ENCODE data around the gene RBM19. TPM values are rescaled to one million over a fixed set of nuclear protein-coding genes. Genes with fewer than 3 reads are reported as not detected.

The RBM19 gene
- total RNA-seq, 1 experiment from 2014 or later = 29.2 TPM

DNA sequence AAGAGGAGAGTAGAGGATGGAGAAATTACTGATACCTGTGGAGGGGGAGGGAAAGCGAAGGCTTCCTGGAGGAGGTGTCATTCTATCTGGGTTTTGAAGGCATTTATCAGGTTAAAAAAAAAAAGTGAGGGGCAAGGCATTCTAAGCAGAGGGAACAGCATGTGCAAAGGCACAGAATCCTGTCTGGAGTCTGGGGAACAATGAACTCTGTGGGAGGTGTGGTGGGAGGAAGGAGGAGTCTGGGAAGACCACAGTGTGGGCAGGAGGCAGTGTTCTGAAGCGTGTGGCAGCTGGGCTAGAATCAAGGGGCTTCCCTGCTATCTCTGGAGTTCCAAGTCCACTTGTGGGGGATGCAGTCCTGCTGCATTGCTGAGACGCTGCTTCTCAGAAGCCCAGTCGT is 123.4 kb downstream of the RBM19 start:
- intact Hi-C loops (cut with micrococcal nuclease) = no loop called here
- no peaks in the 10 kb centered on the region for H3K27me3 Mint-ChIP-seq (ENCODE audit: insufficient read depth, unreplicated experiment)
- BruUV-seq (replicated peaks) = no TSS peak
- TF ChIP-seq, protein P1, sequence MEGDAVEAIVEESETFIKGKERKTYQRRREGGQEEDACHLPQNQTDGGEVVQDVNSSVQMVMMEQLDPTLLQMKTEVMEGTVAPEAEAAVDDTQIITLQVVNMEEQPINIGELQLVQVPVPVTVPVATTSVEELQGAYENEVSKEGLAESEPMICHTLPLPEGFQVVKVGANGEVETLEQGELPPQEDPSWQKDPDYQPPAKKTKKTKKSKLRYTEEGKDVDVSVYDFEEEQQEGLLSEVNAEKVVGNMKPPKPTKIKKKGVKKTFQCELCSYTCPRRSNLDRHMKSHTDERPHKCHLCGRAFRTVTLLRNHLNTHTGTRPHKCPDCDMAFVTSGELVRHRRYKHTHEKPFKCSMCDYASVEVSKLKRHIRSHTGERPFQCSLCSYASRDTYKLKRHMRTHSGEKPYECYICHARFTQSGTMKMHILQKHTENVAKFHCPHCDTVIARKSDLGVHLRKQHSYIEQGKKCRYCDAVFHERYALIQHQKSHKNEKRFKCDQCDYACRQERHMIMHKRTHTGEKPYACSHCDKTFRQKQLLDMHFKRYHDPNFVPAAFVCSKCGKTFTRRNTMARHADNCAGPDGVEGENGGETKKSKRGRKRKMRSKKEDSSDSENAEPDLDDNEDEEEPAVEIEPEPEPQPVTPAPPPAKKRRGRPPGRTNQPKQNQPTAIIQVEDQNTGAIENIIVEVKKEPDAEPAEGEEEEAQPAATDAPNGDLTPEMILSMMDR (IDR thresholded peaks at IDR 0.05; ENCODE audit: unreplicated experiment) = no peak
- H3K36me3 Mint-ChIP-seq (ENCODE audit: insufficient read depth, unreplicated experiment) = peaks cover 13% of the 10 kb centered on the region
- H3K4me3 Mint-ChIP-seq (ENCODE audit: unreplicated experiment) = no peak overlapping the region
- DNase-seq (ENCODE audit: unreplicated experiment) = no peak
- no peaks in the 10 kb centered on the region for H3K9me3 Mint-ChIP-seq (ENCODE audit: unreplicated experiment)
- ChIA-PET POLR2A (interaction anchor here (0.6 kb wide), 1 partner anchor 18 kb away, joined by 3 read pairs; no protein-coding TSS in a partner anchor), CTCF (no interaction called here)
- H3K27ac Mint-ChIP-seq (ENCODE audit: low read depth, unreplicated experiment) = peak overlapping the region; percentile 28
- no peaks in the 10 kb centered on the region for H3K4me1 Mint-ChIP-seq (ENCODE audit: insufficient read depth, unreplicated experiment)

DNA sequence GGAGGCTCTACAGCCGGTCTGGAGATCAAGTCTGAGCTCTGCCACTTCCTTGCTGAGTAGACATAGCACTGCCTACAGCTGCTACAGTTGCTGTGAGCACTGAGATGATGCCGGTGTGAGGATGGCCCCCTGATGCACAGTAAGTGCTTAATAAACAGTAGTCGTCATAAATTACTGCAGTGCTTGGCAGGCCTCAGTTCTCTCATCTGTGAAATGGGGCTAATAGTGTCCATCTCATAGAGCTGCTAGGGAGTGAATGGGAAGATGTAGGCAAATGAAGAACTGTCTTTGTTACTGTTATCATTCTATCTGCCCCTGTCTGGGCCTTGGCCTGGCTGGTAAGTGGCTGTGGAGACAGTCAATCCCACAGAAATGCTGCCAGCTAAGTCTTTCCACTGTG is 124.3 kb downstream of the RBM19 start:
- no TSS peak for BruUV-seq (replicated peaks)
- Mint-ChIP-seq H3K27ac (ENCODE audit: low read depth, unreplicated experiment) (no peak overlapping the region), H3K4me1 (ENCODE audit: insufficient read depth, unreplicated experiment) (no peaks in the 10 kb centered on the region), H3K4me3 (ENCODE audit: unreplicated experiment) (no peak overlapping the region), H3K36me3 (ENCODE audit: insufficient read depth, unreplicated experiment) (peaks cover 13% of the 10 kb centered on the region), H3K9me3 (ENCODE audit: unreplicated experiment) (no peaks in the 10 kb centered on the region), H3K27me3 (ENCODE audit: insufficient read depth, unreplicated experiment) (no peaks in the 10 kb centered on the region)
- intact Hi-C loops (cut with micrococcal nuclease) = no loop called here
- POLR2A ChIA-PET = no interaction called here
- no peak for DNase-seq (ENCODE audit: unreplicated experiment)
- CTCF ChIA-PET = no interaction called here
- TF ChIP-seq, protein P1 (IDR thresholded peaks at IDR 0.05; ENCODE audit: unreplicated experiment) = no peak

DNA sequence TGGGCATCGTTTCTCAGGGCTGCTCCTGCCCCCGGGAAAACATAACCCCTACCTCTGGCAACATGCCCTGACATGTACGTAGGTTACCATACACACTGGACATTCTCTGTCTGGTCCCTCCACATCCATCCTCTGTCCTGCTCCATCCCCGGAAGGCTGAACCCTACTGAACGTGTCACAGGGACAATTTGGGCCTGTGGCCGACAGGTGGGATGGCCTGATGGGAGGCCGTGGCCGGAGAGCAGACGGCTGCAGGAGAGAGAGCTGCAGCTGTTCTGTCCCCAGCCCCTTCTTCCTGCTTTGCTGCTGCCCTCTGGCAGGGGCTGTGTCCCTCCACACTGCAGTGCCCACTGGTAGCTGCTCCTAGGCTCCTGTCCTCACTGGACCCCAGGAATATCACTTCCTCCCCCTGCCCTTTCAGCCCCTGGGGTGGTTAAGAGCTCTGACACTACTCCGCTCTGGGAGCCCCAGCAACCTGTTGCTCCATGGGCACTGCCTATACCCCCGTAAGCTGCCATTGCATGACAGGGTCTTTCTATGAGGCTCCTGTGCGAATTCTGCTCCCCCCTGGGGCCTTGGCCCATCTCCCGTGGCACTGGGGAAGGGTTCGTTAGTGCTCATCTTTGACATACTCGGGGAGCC is 125.6 kb downstream of the RBM19 start:
- H3K27ac Mint-ChIP-seq (ENCODE audit: low read depth, unreplicated experiment) = peak overlapping the region; percentile 70
- POLR2A ChIA-PET = no interaction called here
- no peaks in the 10 kb centered on the region for H3K9me3 Mint-ChIP-seq (ENCODE audit: unreplicated experiment)
- no peaks in the 10 kb centered on the region for H3K27me3 Mint-ChIP-seq (ENCODE audit: insufficient read depth, unreplicated experiment)
- no peak overlapping the region for H3K4me3 Mint-ChIP-seq (ENCODE audit: unreplicated experiment)
- no peaks in the 10 kb centered on the region for H3K4me1 Mint-ChIP-seq (ENCODE audit: insufficient read depth, unreplicated experiment)
- DNase-seq (ENCODE audit: unreplicated experiment) = no peak
- peaks cover 13% of the 10 kb centered on the region for H3K36me3 Mint-ChIP-seq (ENCODE audit: insufficient read depth, unreplicated experiment)
- CTCF ChIA-PET = no interaction called here
- TF ChIP-seq, protein P1 (IDR thresholded peaks at IDR 0.05; ENCODE audit: unreplicated experiment) = no peak
- no TSS peak for BruUV-seq (replicated peaks)
- intact Hi-C loops (cut with micrococcal nuclease) = no loop called here

DNA sequence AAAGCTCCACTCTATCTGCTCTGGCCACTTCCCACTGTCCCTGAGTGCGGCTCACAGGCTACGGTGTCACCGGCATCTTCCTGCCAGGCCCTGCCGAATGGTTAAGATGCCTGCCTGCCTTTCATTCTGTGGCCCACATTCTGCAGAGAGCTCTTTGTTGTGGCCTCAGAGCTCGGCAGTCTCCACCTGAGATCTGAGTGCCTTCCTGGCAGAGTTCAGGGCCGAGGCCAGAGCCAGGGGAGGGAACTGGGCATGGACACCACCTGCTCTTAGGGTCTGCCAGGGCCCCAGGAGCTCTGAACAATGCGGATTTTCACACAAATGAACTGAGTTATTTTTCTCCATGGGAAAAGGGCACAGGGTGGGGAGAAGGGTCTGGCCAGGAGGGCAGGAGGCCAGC is 127.2 kb downstream of the RBM19 start:
- no peak for DNase-seq (ENCODE audit: unreplicated experiment)
- H3K4me1 Mint-ChIP-seq (ENCODE audit: insufficient read depth, unreplicated experiment) = no peaks in the 10 kb centered on the region
- TF ChIP-seq, protein P1 (IDR thresholded peaks at IDR 0.05; ENCODE audit: unreplicated experiment) = no peak
- POLR2A ChIA-PET = no interaction called here
- peaks cover 19% of the 10 kb centered on the region for H3K36me3 Mint-ChIP-seq (ENCODE audit: insufficient read depth, unreplicated experiment)
- no peaks in the 10 kb centered on the region for H3K27me3 Mint-ChIP-seq (ENCODE audit: insufficient read depth, unreplicated experiment)
- no peak overlapping the region for H3K4me3 Mint-ChIP-seq (ENCODE audit: unreplicated experiment)
- H3K27ac Mint-ChIP-seq (ENCODE audit: low read depth, unreplicated experiment) = no peak overlapping the region
- intact Hi-C loops (cut with micrococcal nuclease) = no loop called here
- H3K9me3 Mint-ChIP-seq (ENCODE audit: unreplicated experiment) = no peaks in the 10 kb centered on the region
- no TSS peak for BruUV-seq (replicated peaks)
- CTCF ChIA-PET = interaction anchor here (0.5 to 1.3 kb wide), 4 partner anchors 11 to 1042 kb away, joined by 3 to 4 read pairs (median 4); no protein-coding TSS in a partner anchor
